HEK293 (cell line): ENCODE data around the gene OPALIN.

Experiments
- CTCF ChIA-PET: fragments of 350-600 bp; formaldehyde crosslinking; extraction: SDS; loops from one replicate; lab custom pipeline; 2021; ENCODE audit warnings: antibody characterized with exemption; lab: Yijun Ruan, JAX
- POLR2A ChIA-PET: fragments of 300-600 bp; formaldehyde crosslinking; extraction: SDS; loops from one replicate; lab custom pipeline; 2020; ENCODE audit warnings: antibody characterized with exemption, inconsistent platforms; lab: Yijun Ruan, JAX
- H3K27ac ChIP-seq: fragments of 200-500 bp; sonication (Bioruptor generic); 2 replicates; pipeline ENCODE4 v1.5.1; 2014; ENCODE audit warnings: low read depth, low read length, control low read depth, inconsistent platforms; ENCODE audit errors: extremely low read depth
- H3K36me3 ChIP-seq, 2 experiments: fragments of 200-500 bp in 1 of 2; sonication (Bioruptor generic) in 1 of 2; 1 replicate in 1 of 2; 2 replicates in 1 of 2; pipeline ENCODE4 v1.5.1; 2014 to 2017; ENCODE audit warnings: inconsistent platforms in 2 of 2, low read length in 2 of 2; ENCODE audit not compliant: control insufficient read depth in 2 of 2, insufficient read depth in 1 of 2
- H3K4me1 ChIP-seq: fragments of 200-500 bp; sonication (Bioruptor generic); 2 replicates; pipeline ENCODE4 v1.5.1; 2014; ENCODE audit warnings: mild to moderate bottlenecking, low read length, inconsistent platforms; ENCODE audit not compliant: control insufficient read depth, insufficient read depth
- H3K4me3 ChIP-seq: 2 replicates; pipeline ENCODE4 v1.5.1; 2011; ENCODE audit warnings: low read depth, mild to moderate bottlenecking, control low read depth, low read length, moderate library complexity
- H3K9me3 ChIP-seq: fragments of 200-500 bp; sonication (Bioruptor generic); 2 replicates; pipeline ENCODE4 v1.5.1; 2014; ENCODE audit warnings: low read depth, low read length, inconsistent platforms; ENCODE audit not compliant: control insufficient read depth, insufficient read depth
- KLF8 ChIP-seq: fragments of 450-650 bp; formaldehyde crosslinking; IDR thresholded peaks from 2 replicates; pipeline ENCODE4 v1.5.1; 2016; ENCODE audit warnings: missing biosample characterization, missing genetic modification characterization
- ZNF341 ChIP-seq: fragments of 450-650 bp; formaldehyde crosslinking; IDR thresholded peaks from 2 replicates; pipeline ENCODE4; 2016; ENCODE audit warnings: low read depth, missing biosample characterization, missing genetic modification characterization
- ZNF514 ChIP-seq: fragments of 450-650 bp; formaldehyde crosslinking; IDR thresholded peaks from 2 replicates; pipeline ENCODE4 v1.5.1; 2016; ENCODE audit warnings: missing biosample characterization, missing genetic modification characterization
- ZNF623 ChIP-seq: fragments of 450-650 bp; formaldehyde crosslinking; IDR thresholded peaks from 2 replicates; pipeline ENCODE4 v1.5.1; 2016; ENCODE audit warnings: missing biosample characterization, missing genetic modification characterization
- TF ChIP-seq, protein P1 (sequence below): fragments of 450-650 bp; formaldehyde crosslinking; IDR thresholded peaks from 2 replicates; pipeline ENCODE4 v1.5.1; 2016; ENCODE audit warnings: missing biosample characterization, missing genetic modification characterization

Gene OPALIN

DNA sequence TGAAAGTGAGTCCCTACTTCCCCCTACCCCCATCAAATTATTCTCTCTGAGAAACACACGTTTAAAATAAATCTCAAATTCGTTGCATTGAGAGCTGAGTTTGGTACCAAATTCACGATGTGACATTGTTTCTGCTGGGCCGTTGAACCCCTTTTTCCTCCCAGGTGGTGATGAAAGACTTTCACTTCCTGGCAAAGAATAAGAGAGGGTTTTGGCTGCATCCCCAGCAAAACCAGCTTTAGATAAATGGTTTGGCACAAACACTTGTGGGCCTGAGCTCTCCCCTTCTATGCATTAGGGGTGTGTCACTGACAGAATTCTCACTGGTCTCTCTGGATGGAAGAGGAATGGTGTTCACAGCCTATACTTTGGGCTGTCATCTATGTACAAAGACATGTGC is 63.3 kb downstream of the OPALIN start:
- POLR2A ChIA-PET: no interaction called here
- TF ChIP-seq ZNF514 (tag by site-specific recombination) (no peak), ZNF341 (no peak), ZNF623 (tag by site-specific recombination) (no peak), KLF8 (no peak)
- TF ChIP-seq, protein P1, sequence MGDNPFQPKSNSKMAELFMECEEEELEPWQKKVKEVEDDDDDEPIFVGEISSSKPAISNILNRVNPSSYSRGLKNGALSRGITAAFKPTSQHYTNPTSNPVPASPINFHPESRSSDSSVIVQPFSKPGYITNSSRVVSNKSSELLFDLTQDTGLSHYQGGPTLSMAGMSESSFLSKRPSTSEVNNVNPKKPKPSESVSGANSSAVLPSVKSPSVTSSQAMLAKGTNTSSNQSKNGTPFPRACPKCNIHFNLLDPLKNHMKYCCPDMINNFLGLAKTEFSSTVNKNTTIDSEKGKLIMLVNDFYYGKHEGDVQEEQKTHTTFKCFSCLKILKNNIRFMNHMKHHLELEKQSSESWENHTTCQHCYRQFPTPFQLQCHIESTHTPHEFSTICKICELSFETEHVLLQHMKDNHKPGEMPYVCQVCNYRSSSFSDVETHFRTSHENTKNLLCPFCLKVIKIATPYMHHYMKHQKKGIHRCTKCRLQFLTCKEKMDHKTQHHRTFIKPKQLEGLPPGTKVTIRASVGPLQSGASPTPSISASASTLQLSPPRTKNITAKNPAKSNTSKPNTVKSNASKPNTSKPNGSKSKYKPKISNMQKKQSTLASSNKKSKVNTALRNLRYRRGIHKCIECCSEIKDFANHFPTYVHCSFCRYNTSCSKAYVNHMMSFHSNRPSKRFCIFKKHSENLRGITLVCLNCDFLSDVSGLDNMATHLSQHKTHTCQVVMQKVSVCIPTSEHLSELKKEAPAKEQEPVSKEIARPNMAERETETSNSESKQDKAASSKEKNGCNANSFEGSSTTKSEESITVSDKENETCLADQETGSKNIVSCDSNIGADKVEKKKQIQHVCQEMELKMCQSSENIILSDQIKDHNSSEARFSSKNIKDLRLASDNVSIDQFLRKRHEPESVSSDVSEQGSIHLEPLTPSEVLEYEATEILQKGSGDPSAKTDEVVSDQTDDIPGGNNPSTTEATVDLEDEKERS: no peak
- H3K4me1 ChIP-seq: no peaks in the 10 kb centered on the region

More for the DNA sequence above, 63.3 kb downstream of the OPALIN start:
- CTCF ChIA-PET: interaction anchor here (0.9 to 7.4 kb wide), 3 partner anchors 8 to 280 kb away, joined by 3 to 131 read pairs (median 96); no protein-coding TSS in a partner anchor
- H3K9me3 ChIP-seq: no peaks in the 10 kb centered on the region
- H3K27ac ChIP-seq: no peak overlapping the region
- H3K4me3 ChIP-seq: no peak overlapping the region
- no peaks in the 10 kb centered on the region for H3K36me3 ChIP-seq
